DMS79 (cell line): ENCODE measurements around the gene NBEAL2.

ENCODE experiments used
- DNase-seq: peaks from one replicate; lab custom pipeline; 2025; lab: John Stamatoyannopoulos, UW

NBEAL2 gene

GRCh38 chr3:47047069-47047468 is 67.6 kb downstream of the NBEAL2 start:
- DNase-seq: no peak

DNA sequence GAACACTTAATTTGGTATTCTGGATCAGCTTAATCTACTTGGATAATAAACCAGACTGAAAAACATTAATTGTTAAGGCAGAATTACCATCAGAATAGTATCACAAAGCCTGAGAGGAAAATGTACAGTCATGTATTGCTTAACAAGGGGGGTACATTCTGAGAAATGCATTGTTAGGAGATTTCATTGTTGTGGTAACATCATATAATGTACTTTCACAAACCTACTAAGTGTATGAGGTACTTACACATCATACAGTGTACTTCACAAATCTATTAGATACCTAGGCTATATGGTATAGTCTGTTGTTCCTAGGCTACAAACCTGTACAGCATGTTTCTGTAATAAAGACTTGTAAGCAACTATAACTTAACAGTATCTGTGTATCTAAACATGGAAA is 68.2 kb downstream of the NBEAL2 start:
- no peak for DNase-seq

DNA sequence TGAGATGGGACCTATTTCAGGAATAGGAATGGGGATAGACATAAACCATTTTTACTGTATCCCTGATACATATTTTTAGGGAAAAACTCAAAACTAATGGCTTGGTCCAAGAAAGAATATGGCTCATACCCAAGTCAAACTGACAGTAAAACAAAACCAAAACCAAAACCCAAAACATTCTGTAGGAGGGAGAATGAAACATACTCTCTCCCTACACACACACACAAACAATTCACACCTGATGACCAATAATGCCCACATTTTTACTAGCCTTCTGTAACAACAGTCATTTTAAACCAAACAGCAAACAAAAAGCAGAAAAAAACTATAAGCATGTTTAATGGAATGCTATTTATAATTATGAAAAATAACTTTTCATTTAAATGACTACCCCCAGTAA is 74.9 kb downstream of the NBEAL2 start:
- no peak for DNase-seq

DNA sequence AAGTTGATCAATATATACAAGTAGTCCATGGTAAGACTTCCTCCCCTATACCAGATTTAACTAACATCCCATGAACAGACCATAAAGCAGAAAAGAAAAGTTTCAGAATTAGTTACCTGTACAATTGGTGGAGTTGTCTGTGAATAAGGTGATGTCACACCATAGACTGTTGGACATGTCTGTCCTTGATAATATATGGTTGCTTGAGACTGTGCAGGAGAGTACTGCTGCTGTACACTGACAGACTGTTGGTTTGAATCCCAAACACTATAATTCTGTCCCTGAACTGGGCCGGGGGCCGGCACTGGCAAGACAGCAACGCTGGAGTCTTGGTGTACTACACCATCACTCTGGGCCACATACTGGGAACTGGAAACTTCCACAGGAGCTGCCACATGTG is 77.2 kb downstream of the NBEAL2 start:
- no peak for DNase-seq

DNA sequence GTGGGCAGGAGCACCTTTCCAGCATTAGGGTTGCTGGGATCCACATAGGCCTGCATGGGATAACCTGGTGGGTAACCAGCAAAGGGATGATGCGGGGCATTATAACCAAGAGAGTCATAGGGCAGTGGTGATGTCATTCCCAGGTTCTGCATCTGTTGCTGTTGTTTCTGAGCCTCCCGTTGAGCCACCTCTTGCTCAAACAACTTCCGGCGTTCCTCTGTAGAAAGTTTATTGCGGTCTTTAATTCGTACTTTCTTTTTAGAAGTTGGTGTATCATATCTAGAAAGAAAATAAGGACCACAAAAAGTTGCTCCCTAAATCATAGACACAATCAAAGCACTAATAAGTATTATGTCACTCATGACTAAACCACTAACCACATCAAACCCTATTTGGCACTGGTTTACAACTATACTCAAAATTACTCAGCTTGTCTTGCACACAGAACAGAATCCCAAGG is 77.8 kb downstream of the NBEAL2 start:
- DNase-seq: no peak
